ENCODE measurements around the gene ETS1.

The ETS1 gene

DNA sequence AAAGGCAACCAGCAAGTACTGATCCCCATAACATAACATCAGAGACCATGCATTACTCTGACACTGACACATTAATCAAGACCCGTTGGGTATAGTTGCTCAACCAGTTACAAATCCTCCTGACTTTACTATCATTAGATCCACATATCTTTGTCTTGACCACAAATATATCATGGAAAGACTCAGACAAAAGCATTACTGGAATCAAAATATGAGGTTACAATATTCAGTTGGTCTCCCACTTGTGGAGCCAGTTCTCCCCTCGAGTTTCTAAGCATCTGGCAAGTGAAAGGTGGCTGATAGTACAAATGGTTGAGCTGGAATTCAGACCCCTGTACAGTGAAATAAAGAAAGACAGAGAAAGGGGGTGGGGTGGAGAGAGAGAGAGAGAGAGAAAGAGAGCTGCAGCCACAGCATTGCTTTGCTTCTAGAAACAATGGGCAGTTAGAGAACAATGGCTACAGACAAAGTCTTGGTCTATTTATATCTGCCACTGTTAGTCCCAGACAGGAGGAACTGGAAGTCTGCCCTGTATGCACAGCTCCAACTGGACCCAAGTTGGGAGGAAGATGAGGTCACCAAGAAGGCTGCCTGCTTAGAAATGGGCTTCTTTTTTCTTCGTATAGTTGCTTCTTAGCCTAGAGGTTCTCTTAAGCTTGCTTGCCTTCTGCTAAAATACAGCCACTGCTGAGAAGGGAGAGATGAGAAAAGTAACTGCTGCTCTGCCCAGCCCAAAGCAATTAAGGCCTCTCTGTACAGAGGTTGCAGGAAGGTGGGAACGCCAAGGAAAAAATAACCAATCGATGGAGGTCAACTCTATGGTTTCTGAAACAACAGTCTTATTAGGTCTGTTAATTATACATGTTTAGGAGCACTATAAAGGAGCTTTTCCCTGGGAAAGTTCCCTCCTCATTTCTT is 85.5 kb downstream of the ETS1 start:
- WGBS (ENCODE audit: extremely low coverage, insufficient coverage, low lambda C conversion rate), result no CpG with 5 or more reads among the region's 5 CpGs

DNA sequence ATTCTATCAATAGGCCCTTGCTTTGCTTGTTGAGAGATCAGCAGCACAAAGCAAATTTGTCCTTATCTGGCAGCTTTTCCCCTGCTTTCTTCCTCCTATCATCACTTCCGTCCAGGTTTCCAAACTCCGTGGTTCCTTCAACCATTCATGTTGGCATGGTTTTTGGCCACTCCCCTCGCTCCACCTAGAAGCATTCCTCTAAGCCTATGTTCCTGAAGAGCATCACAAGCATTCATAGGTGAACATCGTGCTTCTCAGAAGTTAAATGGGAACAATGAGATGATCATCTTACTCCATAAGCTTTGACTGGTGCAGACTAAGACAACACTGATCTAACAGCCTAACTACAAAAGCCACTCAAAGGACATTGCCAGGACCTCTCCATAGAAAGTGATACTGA is 86.3 kb downstream of the ETS1 start:
- no CpG with 5 or more reads among the region's 4 CpGs for WGBS (ENCODE audit: extremely low coverage, insufficient coverage, low lambda C conversion rate)
- Histone ChIP-seq H4K5ac (ENCODE audit: low read length) (no peak overlapping the region), H2AK5ac (ENCODE audit: low read length) (no peak overlapping the region), H3K18ac (ENCODE audit: low read length) (no peak overlapping the region), H3K9ac (ENCODE audit: low read length) (no peak overlapping the region), H4K8ac (ENCODE audit: low read depth, low read length) (no peak overlapping the region), H3K56ac (ENCODE audit: low read length) (peak overlapping the region; percentile 15), H3K4me2 (ENCODE audit: low read length) (no peak overlapping the region), H2BK15ac (replicated peaks; ENCODE audit: low read depth) (no peak overlapping the region), H3K27ac (ENCODE audit: low read depth, low read length) (no peak overlapping the region), H3K23ac (ENCODE audit: low read length) (no peak overlapping the region), H2BK5ac (ENCODE audit: low read length) (no peak overlapping the region), H3K79me1 (ENCODE audit: low read length) (peaks cover 12% of the 10 kb centered on the region), H3K4ac (ENCODE audit: low read depth, low read length) (no peak overlapping the region), H3K79me2 (ENCODE audit: control insufficient read depth, insufficient read depth, low read length) (peaks cover 2% of the 10 kb centered on the region), H3K4me1 (ENCODE audit: control insufficient read depth, low read depth, low read length) (peaks cover 21% of the 10 kb centered on the region), H3K36me3 (ENCODE audit: control insufficient read depth, insufficient read depth, low read length) (no peaks in the 10 kb centered on the region), H3K4me3 (ENCODE audit: low read length) (no peak overlapping the region), H2BK120ac (ENCODE audit: low read depth, low read length) (no peak overlapping the region), H3K27me3 (ENCODE audit: insufficient read depth, low read length, poor library complexity) (no peaks in the 10 kb centered on the region)
- no peak for DNase-seq

More for the DNA sequence above, 85.5 kb downstream of the ETS1 start:
- no peak overlapping the region for H2BK15ac ChIP-seq (replicated peaks; ENCODE audit: low read depth)
- peaks cover 14% of the 10 kb centered on the region for H3K4me1 ChIP-seq (ENCODE audit: control insufficient read depth, low read depth, low read length)
- no peaks in the 10 kb centered on the region for H3K27me3 ChIP-seq (ENCODE audit: insufficient read depth, low read length, poor library complexity)
- H3K23ac ChIP-seq (ENCODE audit: low read length), result no peak overlapping the region
- no peak overlapping the region for H2BK120ac ChIP-seq (ENCODE audit: low read depth, low read length)
- no peak overlapping the region for H3K9ac ChIP-seq (ENCODE audit: low read length)
- peaks cover 2% of the 10 kb centered on the region for H3K79me2 ChIP-seq (ENCODE audit: control insufficient read depth, insufficient read depth, low read length)
- H3K4ac ChIP-seq (ENCODE audit: low read depth, low read length), result no peak overlapping the region
- H3K36me3 ChIP-seq (ENCODE audit: control insufficient read depth, insufficient read depth, low read length), result no peaks in the 10 kb centered on the region
- no peak overlapping the region for H3K27ac ChIP-seq (ENCODE audit: low read depth, low read length)
- peak; percentile 43 for DNase-seq
- H3K4me3 ChIP-seq (ENCODE audit: low read length), result no peak overlapping the region
- H4K5ac ChIP-seq (ENCODE audit: low read length), result no peak overlapping the region
- no peak overlapping the region for H2BK5ac ChIP-seq (ENCODE audit: low read length)
- peak overlapping the region; percentile 35 for H3K56ac ChIP-seq (ENCODE audit: low read length)
- H4K8ac ChIP-seq (ENCODE audit: low read depth, low read length), result no peak overlapping the region
- peaks cover 15% of the 10 kb centered on the region for H3K79me1 ChIP-seq (ENCODE audit: low read length)
- H3K18ac ChIP-seq (ENCODE audit: low read length), result peak overlapping the region; percentile 52
- no peak overlapping the region for H2AK5ac ChIP-seq (ENCODE audit: low read length)
- H3K4me2 ChIP-seq (ENCODE audit: low read length), result no peak overlapping the region

DNA sequence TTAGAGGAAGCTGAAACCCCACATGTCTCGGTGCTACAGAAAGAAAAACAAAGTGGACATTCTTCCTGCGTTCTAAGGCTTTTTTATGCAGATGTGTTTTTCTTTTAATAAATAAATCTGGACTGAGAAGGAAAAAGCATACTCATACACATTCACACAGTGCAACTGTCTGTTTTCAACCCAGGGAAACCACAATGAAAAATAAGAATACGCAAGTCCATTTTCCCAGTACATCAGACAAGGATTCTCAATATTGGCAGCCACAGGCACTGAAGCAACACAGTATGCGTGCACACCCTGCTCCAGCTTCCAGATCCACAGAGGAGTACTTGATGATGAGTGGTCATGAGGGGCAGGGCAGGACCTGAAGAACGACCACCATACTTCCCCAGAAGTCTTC is 86.9 kb downstream of the ETS1 start:
- H2BK15ac ChIP-seq (replicated peaks; ENCODE audit: low read depth), result no peak overlapping the region
- no peak overlapping the region for H3K4me2 ChIP-seq (ENCODE audit: low read length)
- H2AK5ac ChIP-seq (ENCODE audit: low read length), result no peak overlapping the region
- H3K27me3 ChIP-seq (ENCODE audit: insufficient read depth, low read length, poor library complexity), result no peaks in the 10 kb centered on the region
- no peak overlapping the region for H4K5ac ChIP-seq (ENCODE audit: low read length)
- no peak overlapping the region for H2BK5ac ChIP-seq (ENCODE audit: low read length)
- H3K18ac ChIP-seq (ENCODE audit: low read length), result no peak overlapping the region
- no peak overlapping the region for H3K56ac ChIP-seq (ENCODE audit: low read length)
- no peak for DNase-seq
- no peak overlapping the region for H3K9ac ChIP-seq (ENCODE audit: low read length)
- WGBS (ENCODE audit: extremely low coverage, insufficient coverage, low lambda C conversion rate), result no CpG with 5 or more reads among the region's 5 CpGs
- H3K23ac ChIP-seq (ENCODE audit: low read length), result no peak overlapping the region
- no peak overlapping the region for H3K4me3 ChIP-seq (ENCODE audit: low read length)
- peaks cover 21% of the 10 kb centered on the region for H3K4me1 ChIP-seq (ENCODE audit: control insufficient read depth, low read depth, low read length)
- H3K79me1 ChIP-seq (ENCODE audit: low read length), result peaks cover 10% of the 10 kb centered on the region
- H3K79me2 ChIP-seq (ENCODE audit: control insufficient read depth, insufficient read depth, low read length), result peaks cover 2% of the 10 kb centered on the region
- no peak overlapping the region for H3K4ac ChIP-seq (ENCODE audit: low read depth, low read length)
- H3K36me3 ChIP-seq (ENCODE audit: control insufficient read depth, insufficient read depth, low read length), result no peaks in the 10 kb centered on the region
- no peak overlapping the region for H3K27ac ChIP-seq (ENCODE audit: low read depth, low read length)
- no peak overlapping the region for H4K8ac ChIP-seq (ENCODE audit: low read depth, low read length)
- H2BK120ac ChIP-seq (ENCODE audit: low read depth, low read length), result no peak overlapping the region

DNA sequence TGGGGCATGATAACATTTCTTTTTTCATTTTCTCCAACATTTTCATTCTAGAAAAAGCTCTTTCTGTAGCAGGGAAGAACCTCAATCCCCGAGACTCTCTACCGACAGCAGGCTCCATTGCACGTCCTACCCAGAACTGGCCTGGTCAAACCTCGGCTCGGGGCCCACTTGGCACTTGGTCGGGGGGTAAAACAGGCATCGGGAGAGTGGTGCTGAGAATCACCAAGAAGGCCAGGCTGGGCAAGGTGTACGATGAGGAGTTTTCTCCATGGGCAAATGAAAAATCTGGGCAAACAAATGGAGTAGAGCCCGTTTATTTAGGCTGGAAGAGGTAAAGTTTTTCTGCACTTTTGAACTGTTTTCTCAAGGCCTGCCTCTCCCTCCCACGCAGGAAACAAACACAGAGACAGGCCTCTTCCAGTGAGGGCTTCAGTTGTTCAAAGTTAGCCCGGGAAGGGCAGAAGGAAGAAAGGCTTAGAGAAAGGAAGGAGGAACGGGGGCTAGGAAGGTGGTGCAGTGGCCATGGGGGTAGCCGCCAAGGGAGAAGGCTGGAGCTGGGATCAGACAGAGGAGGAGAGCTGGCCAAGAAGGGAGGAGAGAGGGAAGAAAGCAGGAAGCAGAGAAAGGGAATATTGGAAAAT is 87.6 kb downstream of the ETS1 start:
- Histone ChIP-seq H4K5ac (ENCODE audit: low read length) (no peak overlapping the region), H3K9ac (ENCODE audit: low read length) (no peak overlapping the region), H3K56ac (ENCODE audit: low read length) (peak overlapping the region; percentile 52), H3K23ac (ENCODE audit: low read length) (no peak overlapping the region), H2BK15ac (replicated peaks; ENCODE audit: low read depth) (no peak overlapping the region), H4K8ac (ENCODE audit: low read depth, low read length) (no peak overlapping the region), H3K79me2 (ENCODE audit: control insufficient read depth, insufficient read depth, low read length) (peaks cover 2% of the 10 kb centered on the region), H3K4ac (ENCODE audit: low read depth, low read length) (no peak overlapping the region), H2BK120ac (ENCODE audit: low read depth, low read length) (no peak overlapping the region), H3K36me3 (ENCODE audit: control insufficient read depth, insufficient read depth, low read length) (no peaks in the 10 kb centered on the region), H3K4me1 (ENCODE audit: control insufficient read depth, low read depth, low read length) (peaks cover 21% of the 10 kb centered on the region), H3K27me3 (ENCODE audit: insufficient read depth, low read length, poor library complexity) (no peaks in the 10 kb centered on the region), H3K4me3 (ENCODE audit: low read length) (no peak overlapping the region), H2BK5ac (ENCODE audit: low read length) (no peak overlapping the region), H3K79me1 (ENCODE audit: low read length) (peaks cover 11% of the 10 kb centered on the region), H3K18ac (ENCODE audit: low read length) (no peak overlapping the region), H3K4me2 (ENCODE audit: low read length) (no peak overlapping the region), H2AK5ac (ENCODE audit: low read length) (no peak overlapping the region), H3K27ac (ENCODE audit: low read depth, low read length) (no peak overlapping the region)
- WGBS (ENCODE audit: extremely low coverage, insufficient coverage, low lambda C conversion rate), result no CpG with 5 or more reads among the region's 13 CpGs
- no peak for DNase-seq

DNA sequence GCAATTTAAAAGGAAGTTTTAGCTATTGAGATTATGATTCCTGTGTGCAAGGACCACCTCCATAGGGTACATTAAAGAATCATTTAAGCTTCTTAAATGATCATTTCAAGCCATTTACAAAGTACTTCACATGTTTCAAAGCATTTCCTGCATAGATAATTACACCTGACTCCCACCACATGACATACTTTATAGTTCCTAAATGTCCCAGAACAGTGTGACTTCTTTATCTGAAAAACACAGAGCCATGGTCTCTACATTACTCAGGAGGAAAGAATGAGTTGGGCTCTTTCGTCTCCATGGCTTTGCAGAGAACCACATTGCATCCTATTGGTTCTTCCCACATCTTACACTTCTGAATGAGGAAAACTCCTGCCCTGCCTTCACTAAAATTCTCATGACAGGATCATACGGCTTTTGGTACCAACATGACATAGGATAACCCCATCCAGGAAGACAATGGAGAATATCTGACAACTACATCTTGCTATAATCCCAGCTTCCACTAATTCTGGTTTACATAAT is 88.6 kb downstream of the ETS1 start:
- no peak overlapping the region for H2AK5ac ChIP-seq (ENCODE audit: low read length)
- no peaks in the 10 kb centered on the region for H3K27me3 ChIP-seq (ENCODE audit: insufficient read depth, low read length, poor library complexity)
- WGBS (ENCODE audit: extremely low coverage, insufficient coverage, low lambda C conversion rate), result no CpG with 5 or more reads among the region's 2 CpGs
- no peak overlapping the region for H4K5ac ChIP-seq (ENCODE audit: low read length)
- no peak overlapping the region for H3K9ac ChIP-seq (ENCODE audit: low read length)
- H3K4ac ChIP-seq (ENCODE audit: low read depth, low read length), result no peak overlapping the region
- H3K36me3 ChIP-seq (ENCODE audit: control insufficient read depth, insufficient read depth, low read length), result no peaks in the 10 kb centered on the region
- H4K8ac ChIP-seq (ENCODE audit: low read depth, low read length), result no peak overlapping the region
- peaks cover 11% of the 10 kb centered on the region for H3K79me1 ChIP-seq (ENCODE audit: low read length)
- DNase-seq, result peak; percentile 80
- H3K23ac ChIP-seq (ENCODE audit: low read length), result no peak overlapping the region
- no peak overlapping the region for H3K27ac ChIP-seq (ENCODE audit: low read depth, low read length)
- no peak overlapping the region for H2BK15ac ChIP-seq (replicated peaks; ENCODE audit: low read depth)
- H3K4me2 ChIP-seq (ENCODE audit: low read length), result no peak overlapping the region
- no peak overlapping the region for H3K18ac ChIP-seq (ENCODE audit: low read length)
- peaks cover 2% of the 10 kb centered on the region for H3K79me2 ChIP-seq (ENCODE audit: control insufficient read depth, insufficient read depth, low read length)
- H2BK120ac ChIP-seq (ENCODE audit: low read depth, low read length), result no peak overlapping the region
- peaks cover 18% of the 10 kb centered on the region for H3K4me1 ChIP-seq (ENCODE audit: control insufficient read depth, low read depth, low read length)
- no peak overlapping the region for H2BK5ac ChIP-seq (ENCODE audit: low read length)
- H3K4me3 ChIP-seq (ENCODE audit: low read length), result no peak overlapping the region
- H3K56ac ChIP-seq (ENCODE audit: low read length), result no peak overlapping the region

Data from mesendoderm (in vitro differentiated cells).